ENCODE results near the gene SLC4A5.

SLC4A5 gene

DNA sequence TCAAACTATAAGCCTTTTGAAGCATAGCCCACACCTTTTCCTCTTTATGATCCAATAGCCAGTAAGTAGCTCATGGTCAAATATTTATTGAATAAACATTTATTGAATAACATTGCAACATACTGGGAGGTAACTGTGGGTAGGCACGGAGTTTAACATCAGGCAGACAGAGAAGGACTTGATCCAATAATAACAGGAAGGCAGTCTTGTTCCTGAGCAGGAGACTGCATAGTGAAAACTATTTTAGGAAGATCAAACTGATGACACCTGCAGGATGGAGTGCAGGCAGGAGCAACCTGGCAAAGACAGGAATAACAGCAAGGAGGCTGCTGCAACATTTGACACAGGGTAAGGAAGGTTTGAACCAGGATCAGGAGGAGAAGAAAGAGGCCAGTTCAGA is 40.0 kb upstream of the SLC4A5 start:
- Histone ChIP-seq H3K4me2 (ENCODE audit: low read length) (no peak overlapping the region), H2BK5ac (ENCODE audit: low read depth, low read length, poor library complexity) (no peak overlapping the region), H4K91ac (ENCODE audit: low read depth, low read length) (no peak overlapping the region)

DNA sequence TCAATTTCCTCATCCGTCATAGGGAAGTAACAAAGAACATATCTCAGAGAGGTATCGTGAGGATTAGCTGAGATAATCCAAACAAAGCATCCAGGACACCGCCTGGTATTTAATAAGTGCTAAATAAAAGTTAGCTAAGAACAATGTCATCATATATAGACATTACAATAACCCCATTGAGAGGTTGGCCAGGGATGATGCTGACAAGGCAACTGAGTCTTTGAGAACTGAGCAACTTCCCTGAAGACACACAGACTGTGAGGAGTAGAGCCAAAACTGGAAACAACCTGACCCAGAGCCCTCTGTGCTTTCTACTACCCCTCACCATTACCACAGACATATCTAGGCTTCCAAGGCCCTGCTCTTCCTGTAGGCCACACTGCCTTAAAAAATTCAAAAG is 38.5 kb upstream of the SLC4A5 start:
- Histone ChIP-seq H3K18ac (ENCODE audit: low read length) (no peak overlapping the region), H3K4me1 (ENCODE audit: control insufficient read depth in 1 of 2, insufficient read depth in 2 of 2, low read length in 2 of 2) (peaks cover 5 to 8% of the 10 kb centered on the region in 2 experiments), H4K91ac (ENCODE audit: low read depth, low read length) (no peak overlapping the region), H3K9me3 (ENCODE audit: insufficient read depth, low read depth, low read length) (no peaks in the 10 kb centered on the region), H3K4me3 (ENCODE audit: low read depth, low read length) (no peak overlapping the region), H3K4me2 (ENCODE audit: low read length) (no peak overlapping the region), H3K27me3 (ENCODE audit: insufficient read depth, low read length) (no peaks in the 10 kb centered on the region), H3K9ac (ENCODE audit: low read length) (no peak overlapping the region), H2BK12ac (ENCODE audit: low read length) (no peak overlapping the region), H2AFZ (ENCODE audit: insufficient read depth, low read length, poor library complexity) (no peak overlapping the region), H4K12ac (ENCODE audit: low read depth, low read length) (no peak overlapping the region), H4K8ac (ENCODE audit: low read depth, low read length) (no peak overlapping the region), H3K36me3 (ENCODE audit: control insufficient read depth in 1 of 2, insufficient read depth in 2 of 2, low read length in 2 of 2) (peaks cover 10 to 20% of the 10 kb centered on the region in 2 experiments), H3K4ac (ENCODE audit: low read depth, low read length) (no peak overlapping the region), H2BK120ac (ENCODE audit: insufficient read depth, low read length, poor library complexity) (no peak overlapping the region), H3K14ac (ENCODE audit: low read length) (no peak overlapping the region), H3K23ac (ENCODE audit: low read length) (no peak overlapping the region), H2BK5ac (ENCODE audit: low read depth, low read length, poor library complexity) (no peak overlapping the region), H3K79me2 (ENCODE audit: control insufficient read depth, insufficient read depth, low read length, poor library complexity) (peaks cover 3% of the 10 kb centered on the region), H2AK5ac (ENCODE audit: low read length) (no peak overlapping the region), H3K79me1 (ENCODE audit: low read length) (no peaks in the 10 kb centered on the region), H3K27ac (ENCODE audit: low read depth, low read length) (no peak overlapping the region)
- no peak for DNase-seq
- WGBS (ENCODE audit: extremely low coverage, insufficient coverage, insufficient read length), result no CpG with 5 or more reads among the region's 3 CpGs

More for the DNA sequence above, 40.0 kb upstream of the SLC4A5 start:
- no peak overlapping the region for H3K18ac ChIP-seq (ENCODE audit: low read length)
- no peak for DNase-seq
- no peak overlapping the region for H2BK120ac ChIP-seq (ENCODE audit: insufficient read depth, low read length, poor library complexity)
- no peaks in the 10 kb centered on the region for H3K27me3 ChIP-seq (ENCODE audit: insufficient read depth, low read length)
- H2BK12ac ChIP-seq (ENCODE audit: low read length), result no peak overlapping the region
- no peak overlapping the region for H3K23ac ChIP-seq (ENCODE audit: low read length)
- no peaks in the 10 kb centered on the region for H3K9me3 ChIP-seq (ENCODE audit: insufficient read depth, low read depth, low read length)
- peaks cover 3% of the 10 kb centered on the region for H3K79me2 ChIP-seq (ENCODE audit: control insufficient read depth, insufficient read depth, low read length, poor library complexity)
- no CpG with 5 or more reads among the region's 1 CpG for WGBS (ENCODE audit: extremely low coverage, insufficient coverage, insufficient read length)
- H4K8ac ChIP-seq (ENCODE audit: low read depth, low read length), result no peak overlapping the region
- no peak overlapping the region for H3K9ac ChIP-seq (ENCODE audit: low read length)
- peaks cover 5 to 8% of the 10 kb centered on the region in 2 experiments for H3K4me1 ChIP-seq (ENCODE audit: control insufficient read depth in 1 of 2, insufficient read depth in 2 of 2, low read length in 2 of 2)
- H4K12ac ChIP-seq (ENCODE audit: low read depth, low read length), result no peak overlapping the region
- H3K4ac ChIP-seq (ENCODE audit: low read depth, low read length), result no peak overlapping the region
- no peak overlapping the region for H3K27ac ChIP-seq (ENCODE audit: low read depth, low read length)
- H3K14ac ChIP-seq (ENCODE audit: low read length), result no peak overlapping the region
- H2AFZ ChIP-seq (ENCODE audit: insufficient read depth, low read length, poor library complexity), result no peak overlapping the region
- no peak overlapping the region for H2AK5ac ChIP-seq (ENCODE audit: low read length)
- peaks cover 4 to 9% of the 10 kb centered on the region in 2 experiments for H3K36me3 ChIP-seq (ENCODE audit: control insufficient read depth in 1 of 2, insufficient read depth in 2 of 2, low read length in 2 of 2)
- no peaks in the 10 kb centered on the region for H3K79me1 ChIP-seq (ENCODE audit: low read length)
- no peak overlapping the region for H3K4me3 ChIP-seq (ENCODE audit: low read depth, low read length)

DNA sequence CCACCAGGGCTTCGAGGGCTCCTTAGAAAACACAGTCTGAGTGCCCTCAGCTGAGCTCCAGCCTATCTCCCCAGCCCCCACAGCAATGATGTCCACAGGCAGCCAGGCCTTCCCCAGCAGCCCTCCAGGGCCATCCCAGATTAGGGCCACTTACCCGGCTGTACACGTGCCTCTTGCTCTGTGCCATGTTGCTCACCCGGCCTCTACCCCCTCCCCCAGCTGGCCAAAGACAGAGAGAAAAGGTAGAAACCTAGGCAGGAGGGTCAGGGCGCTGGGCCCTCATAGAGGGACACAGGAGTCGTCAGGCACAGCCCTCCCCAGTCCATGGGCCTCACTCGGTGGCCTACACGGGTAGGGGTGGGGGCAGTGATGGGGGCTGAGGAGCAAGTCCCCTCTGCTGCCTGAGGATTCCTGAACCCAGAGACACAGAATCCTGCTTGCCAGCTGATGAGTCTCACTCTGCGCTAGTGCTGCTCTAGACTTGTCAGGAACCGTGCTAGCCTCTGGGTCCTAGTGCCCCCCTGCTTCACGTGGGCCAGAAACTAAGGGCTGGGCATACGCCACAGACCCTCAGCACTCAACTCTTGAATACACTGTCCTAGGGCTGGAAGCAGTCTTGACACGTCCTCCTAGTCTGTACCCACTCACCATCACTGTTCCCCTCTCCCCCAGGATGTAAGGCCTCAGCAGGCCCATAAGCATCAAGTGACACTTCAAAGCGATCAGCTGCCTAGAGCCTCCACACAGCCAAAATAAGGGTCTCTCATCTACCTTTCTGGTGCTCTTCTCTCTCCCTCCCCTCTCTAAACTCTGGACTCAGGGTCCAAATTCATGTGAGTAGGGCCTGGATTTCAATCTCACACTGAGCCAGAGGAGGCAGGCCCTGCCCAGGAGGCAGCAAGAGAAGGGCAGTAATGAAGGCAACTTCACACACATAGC is 36.9 kb upstream of the SLC4A5 start, which contains the start of gene DCTN1:
TSS of gene DCTN1 (minus strand) at position 461 of the 939 bp plus-strand sequence. CDS start at position 187, 274 bp downstream.
- Histone ChIP-seq H3K79me1 (ENCODE audit: low read length) (no peaks in the 10 kb centered on the region), H2BK120ac (ENCODE audit: insufficient read depth, low read length, poor library complexity) (no peak within 1 kb of the TSS), H3K18ac (ENCODE audit: low read length) (peak within 1 kb of the TSS; percentile 22), H3K79me2 (ENCODE audit: control insufficient read depth, insufficient read depth, low read length, poor library complexity) (peaks cover 3% of the 10 kb centered on the region), H2AK5ac (ENCODE audit: low read length) (no peak within 1 kb of the TSS), H2AFZ (ENCODE audit: insufficient read depth, low read length, poor library complexity) (no peak within 1 kb of the TSS), H3K27ac (ENCODE audit: low read depth, low read length) (no peak within 1 kb of the TSS), H4K91ac (ENCODE audit: low read depth, low read length) (no peak within 1 kb of the TSS), H3K4ac (ENCODE audit: low read depth, low read length) (peak within 1 kb of the TSS; percentile 53), H3K4me3 (ENCODE audit: low read depth, low read length) (no peak within 1 kb of the TSS), H3K27me3 (ENCODE audit: insufficient read depth, low read length) (no peaks in the 10 kb centered on the region), H3K36me3 (ENCODE audit: control insufficient read depth in 1 of 2, insufficient read depth in 2 of 2, low read length in 2 of 2) (peaks cover 14 to 26% of the 10 kb centered on the region in 2 experiments), H3K4me2 (ENCODE audit: low read length) (peak within 1 kb of the TSS; percentile 35), H3K23ac (ENCODE audit: low read length) (no peak within 1 kb of the TSS), H2BK5ac (ENCODE audit: low read depth, low read length, poor library complexity) (no peak within 1 kb of the TSS), H4K8ac (ENCODE audit: low read depth, low read length) (no peak within 1 kb of the TSS), H4K12ac (ENCODE audit: low read depth, low read length) (no peak within 1 kb of the TSS), H2BK12ac (ENCODE audit: low read length) (no peak within 1 kb of the TSS), H3K4me1 (ENCODE audit: control insufficient read depth in 1 of 2, insufficient read depth in 2 of 2, low read length in 2 of 2) (peaks cover 5 to 8% of the 10 kb centered on the region in 2 experiments), H3K9ac (ENCODE audit: low read length) (no peak within 1 kb of the TSS), H3K14ac (ENCODE audit: low read length) (no peak within 1 kb of the TSS), H3K9me3 (ENCODE audit: insufficient read depth, low read depth, low read length) (no peaks in the 10 kb centered on the region)
- no CpG with 5 or more reads among the region's 14 CpGs for WGBS (ENCODE audit: extremely low coverage, insufficient coverage, insufficient read length)
- peak in 1 of 2 donors; percentile 6 for DNase-seq

GRCh38 chr2:74378007-74378406 is 34.8 kb upstream of the SLC4A5 start:
- H4K8ac ChIP-seq (ENCODE audit: low read depth, low read length), result no peak overlapping the region
- H3K36me3 ChIP-seq (ENCODE audit: control insufficient read depth in 1 of 2, insufficient read depth in 2 of 2, low read length in 2 of 2), result peaks cover 15 to 26% of the 10 kb centered on the region in 2 experiments
- H2AK5ac ChIP-seq (ENCODE audit: low read length), result no peak overlapping the region
- no peak overlapping the region for H4K91ac ChIP-seq (ENCODE audit: low read depth, low read length)
- H3K27me3 ChIP-seq (ENCODE audit: insufficient read depth, low read length), result no peaks in the 10 kb centered on the region
- peaks cover 3% of the 10 kb centered on the region for H3K79me2 ChIP-seq (ENCODE audit: control insufficient read depth, insufficient read depth, low read length, poor library complexity)
- H3K9ac ChIP-seq (ENCODE audit: low read length), result no peak overlapping the region
- no peak overlapping the region for H2AFZ ChIP-seq (ENCODE audit: insufficient read depth, low read length, poor library complexity)
- H3K4me3 ChIP-seq (ENCODE audit: low read depth, low read length), result no peak overlapping the region
- no CpG with 5 or more reads among the region's 10 CpGs for WGBS (ENCODE audit: extremely low coverage, insufficient coverage, insufficient read length)
- no peak overlapping the region for H3K4me2 ChIP-seq (ENCODE audit: low read length)
- H3K23ac ChIP-seq (ENCODE audit: low read length), result no peak overlapping the region
- H3K79me1 ChIP-seq (ENCODE audit: low read length), result no peaks in the 10 kb centered on the region
- H3K14ac ChIP-seq (ENCODE audit: low read length), result no peak overlapping the region
- no peak overlapping the region for H2BK5ac ChIP-seq (ENCODE audit: low read depth, low read length, poor library complexity)
- no peak for DNase-seq
- no peak overlapping the region for H3K27ac ChIP-seq (ENCODE audit: low read depth, low read length)
- H4K12ac ChIP-seq (ENCODE audit: low read depth, low read length), result no peak overlapping the region
- no peak overlapping the region for H2BK120ac ChIP-seq (ENCODE audit: insufficient read depth, low read length, poor library complexity)
- H3K4ac ChIP-seq (ENCODE audit: low read depth, low read length), result no peak overlapping the region
- H2BK12ac ChIP-seq (ENCODE audit: low read length), result no peak overlapping the region
- H3K18ac ChIP-seq (ENCODE audit: low read length), result no peak overlapping the region
- H3K9me3 ChIP-seq (ENCODE audit: insufficient read depth, low read depth, low read length), result no peaks in the 10 kb centered on the region
- peaks cover 5 to 24% of the 10 kb centered on the region in 2 experiments for H3K4me1 ChIP-seq (ENCODE audit: control insufficient read depth in 1 of 2, insufficient read depth in 2 of 2, low read length in 2 of 2)

Measured in trophoblast cell (in vitro differentiated cells and primary cell).